ENCODE measurements around the gene PDHB.

- TF ChIP-seq, protein P1, sequence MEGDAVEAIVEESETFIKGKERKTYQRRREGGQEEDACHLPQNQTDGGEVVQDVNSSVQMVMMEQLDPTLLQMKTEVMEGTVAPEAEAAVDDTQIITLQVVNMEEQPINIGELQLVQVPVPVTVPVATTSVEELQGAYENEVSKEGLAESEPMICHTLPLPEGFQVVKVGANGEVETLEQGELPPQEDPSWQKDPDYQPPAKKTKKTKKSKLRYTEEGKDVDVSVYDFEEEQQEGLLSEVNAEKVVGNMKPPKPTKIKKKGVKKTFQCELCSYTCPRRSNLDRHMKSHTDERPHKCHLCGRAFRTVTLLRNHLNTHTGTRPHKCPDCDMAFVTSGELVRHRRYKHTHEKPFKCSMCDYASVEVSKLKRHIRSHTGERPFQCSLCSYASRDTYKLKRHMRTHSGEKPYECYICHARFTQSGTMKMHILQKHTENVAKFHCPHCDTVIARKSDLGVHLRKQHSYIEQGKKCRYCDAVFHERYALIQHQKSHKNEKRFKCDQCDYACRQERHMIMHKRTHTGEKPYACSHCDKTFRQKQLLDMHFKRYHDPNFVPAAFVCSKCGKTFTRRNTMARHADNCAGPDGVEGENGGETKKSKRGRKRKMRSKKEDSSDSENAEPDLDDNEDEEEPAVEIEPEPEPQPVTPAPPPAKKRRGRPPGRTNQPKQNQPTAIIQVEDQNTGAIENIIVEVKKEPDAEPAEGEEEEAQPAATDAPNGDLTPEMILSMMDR (conservative IDR thresholded peaks at IDR 0.05), result no peak
- no peak for TF ChIP-seq ZFX (IDR thresholded peaks at IDR 0.05)
Observed at GRCh38 chr3:58466899-58467563, 33.4 kb upstream of the PDHB start.
